LNCaP clone FGC (cell line): ENCODE measurements around the gene TMEM198.
A peak's percentile ranks its signal among the peaks of the same experiment; 100 is the strongest.

ENCODE experiments used
- DNase-seq: peaks from one replicate; pipeline ENCODE4 v3.0.0-alpha.2; 2011; ENCODE audit warnings: low read depth
- H3K4me3 ChIP-seq: 2 replicates; pipeline ENCODE4 v1.5.1; 2011; ENCODE audit warnings: mild to moderate bottlenecking, low read depth, low read length, control low read depth
- TF ChIP-seq, protein P1 (sequence below): IDR thresholded peaks from 2 replicates; pipeline ENCODE4 v1.5.1; 2012; ENCODE audit warnings: mild to moderate bottlenecking; ENCODE audit not compliant: control insufficient read depth, insufficient read depth; ENCODE audit errors: extremely low read depth

The TMEM198 gene

DNA sequence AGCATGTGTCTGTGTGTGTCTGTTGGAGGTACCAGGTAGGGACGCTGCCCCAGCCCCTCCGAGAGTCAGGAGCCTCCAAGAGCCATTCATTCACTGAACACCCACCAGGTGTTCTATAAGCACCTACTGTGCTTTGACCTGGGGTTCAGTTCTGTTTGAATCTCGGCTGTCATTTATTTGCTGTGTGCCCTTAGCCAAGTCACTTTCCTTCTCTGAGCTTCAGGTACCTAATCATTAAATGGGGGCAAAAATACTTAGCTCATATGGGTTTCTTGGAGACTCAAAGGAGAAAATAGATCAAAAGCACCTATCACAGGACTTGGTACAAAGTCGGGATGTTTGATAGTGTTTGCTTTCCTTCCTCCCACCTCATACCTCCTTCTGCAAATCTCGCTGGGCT lies 16.4 kb upstream of the TMEM198 start:
- no peak for DNase-seq
- no peak overlapping the region for H3K4me3 ChIP-seq
- TF ChIP-seq, protein P1, sequence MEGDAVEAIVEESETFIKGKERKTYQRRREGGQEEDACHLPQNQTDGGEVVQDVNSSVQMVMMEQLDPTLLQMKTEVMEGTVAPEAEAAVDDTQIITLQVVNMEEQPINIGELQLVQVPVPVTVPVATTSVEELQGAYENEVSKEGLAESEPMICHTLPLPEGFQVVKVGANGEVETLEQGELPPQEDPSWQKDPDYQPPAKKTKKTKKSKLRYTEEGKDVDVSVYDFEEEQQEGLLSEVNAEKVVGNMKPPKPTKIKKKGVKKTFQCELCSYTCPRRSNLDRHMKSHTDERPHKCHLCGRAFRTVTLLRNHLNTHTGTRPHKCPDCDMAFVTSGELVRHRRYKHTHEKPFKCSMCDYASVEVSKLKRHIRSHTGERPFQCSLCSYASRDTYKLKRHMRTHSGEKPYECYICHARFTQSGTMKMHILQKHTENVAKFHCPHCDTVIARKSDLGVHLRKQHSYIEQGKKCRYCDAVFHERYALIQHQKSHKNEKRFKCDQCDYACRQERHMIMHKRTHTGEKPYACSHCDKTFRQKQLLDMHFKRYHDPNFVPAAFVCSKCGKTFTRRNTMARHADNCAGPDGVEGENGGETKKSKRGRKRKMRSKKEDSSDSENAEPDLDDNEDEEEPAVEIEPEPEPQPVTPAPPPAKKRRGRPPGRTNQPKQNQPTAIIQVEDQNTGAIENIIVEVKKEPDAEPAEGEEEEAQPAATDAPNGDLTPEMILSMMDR = no peak

DNA sequence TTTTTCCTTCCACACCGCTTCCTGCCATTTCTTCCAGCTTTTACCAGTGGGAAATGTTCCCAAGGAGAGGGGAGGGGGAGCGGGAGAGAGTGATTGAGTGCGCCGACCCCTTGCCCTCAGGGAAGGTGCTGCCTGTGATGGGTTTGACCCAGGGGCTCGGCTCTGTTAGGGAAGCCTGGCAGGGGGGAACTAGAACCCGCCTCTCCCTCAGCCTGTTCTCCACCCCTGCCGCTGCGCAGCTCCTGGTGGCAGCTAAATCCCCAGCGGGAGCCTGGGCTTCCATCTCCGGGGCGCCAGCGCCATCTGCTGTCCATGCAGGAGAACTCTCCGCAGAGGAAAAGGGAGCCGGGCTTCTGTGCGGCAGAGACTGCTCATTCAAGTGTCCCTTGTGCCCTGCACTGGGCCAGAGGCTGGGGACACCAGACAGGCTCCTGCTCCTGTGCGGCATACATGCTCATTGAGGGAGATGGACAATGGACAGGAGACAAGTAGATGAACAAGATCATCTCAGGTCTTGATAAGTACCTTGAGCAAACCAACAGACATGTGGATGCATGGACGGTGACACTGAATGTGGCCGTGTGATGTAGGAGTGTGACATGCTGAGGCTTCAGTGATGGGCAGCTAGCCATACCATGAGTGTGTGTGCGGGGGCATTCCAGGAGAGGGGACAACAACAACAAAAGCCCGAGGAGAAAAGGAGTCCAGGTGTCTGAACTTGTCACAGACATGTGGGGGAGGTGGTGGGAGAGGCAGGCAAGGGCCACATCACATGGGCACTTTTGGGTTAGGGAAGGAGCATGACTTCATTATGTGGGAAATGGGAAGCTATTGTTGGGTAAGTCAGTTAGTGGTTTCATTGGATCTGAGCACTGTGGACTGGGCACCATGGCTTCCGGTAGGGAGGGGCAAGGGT lies 13.5 kb upstream of the TMEM198 start:
- TF ChIP-seq, protein P1 = peak; percentile 91
- H3K4me3 ChIP-seq = no peak overlapping the region
- DNase-seq = no peak

DNA sequence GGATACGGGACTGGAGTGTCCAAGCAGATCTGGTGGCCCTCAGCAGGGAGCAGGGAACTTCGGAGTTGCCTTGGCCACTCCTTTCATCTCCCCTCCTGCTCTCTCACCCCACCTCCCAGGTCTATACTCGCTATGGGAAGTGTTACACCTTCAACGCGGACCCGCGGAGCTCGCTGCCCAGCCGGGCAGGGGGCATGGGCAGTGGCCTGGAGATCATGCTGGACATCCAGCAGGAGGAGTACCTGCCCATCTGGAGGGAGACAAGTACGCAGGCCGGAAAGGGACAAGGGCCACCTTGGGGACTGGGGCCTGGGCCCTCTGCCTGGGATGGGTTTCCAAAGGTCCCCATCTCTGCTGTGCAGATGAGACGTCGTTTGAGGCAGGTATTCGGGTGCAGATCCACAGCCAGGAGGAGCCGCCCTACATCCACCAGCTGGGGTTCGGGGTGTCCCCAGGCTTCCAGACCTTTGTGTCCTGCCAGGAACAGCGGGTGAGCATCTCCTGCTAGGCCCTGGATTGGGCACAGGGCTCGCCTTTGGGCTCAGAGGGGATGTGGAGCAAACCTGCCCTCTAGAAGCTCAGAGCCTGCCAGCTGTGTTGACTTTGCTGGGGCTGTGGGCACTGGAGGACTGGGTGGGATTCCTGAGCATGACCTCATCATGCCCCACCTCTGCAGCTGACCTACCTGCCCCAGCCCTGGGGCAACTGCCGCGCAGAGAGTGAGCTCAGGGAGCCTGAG lies 12.0 kb upstream of the TMEM198 start:
- no peak overlapping the region for H3K4me3 ChIP-seq
- DNase-seq = no peak
- TF ChIP-seq, protein P1 = no peak

DNA sequence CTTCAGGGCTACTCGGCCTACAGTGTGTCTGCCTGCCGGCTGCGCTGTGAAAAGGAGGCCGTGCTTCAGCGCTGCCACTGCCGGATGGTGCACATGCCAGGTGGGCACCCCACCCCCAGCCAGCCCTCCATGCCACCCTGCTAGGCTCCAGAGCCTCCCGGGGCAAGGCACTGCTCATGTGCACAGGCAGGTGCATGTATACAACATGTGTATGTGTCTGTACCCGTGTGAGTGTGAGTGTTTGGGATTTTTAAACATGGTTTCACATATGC lies 11.5 kb upstream of the TMEM198 start:
- TF ChIP-seq, protein P1 = no peak
- H3K4me3 ChIP-seq = no peak overlapping the region

DNA sequence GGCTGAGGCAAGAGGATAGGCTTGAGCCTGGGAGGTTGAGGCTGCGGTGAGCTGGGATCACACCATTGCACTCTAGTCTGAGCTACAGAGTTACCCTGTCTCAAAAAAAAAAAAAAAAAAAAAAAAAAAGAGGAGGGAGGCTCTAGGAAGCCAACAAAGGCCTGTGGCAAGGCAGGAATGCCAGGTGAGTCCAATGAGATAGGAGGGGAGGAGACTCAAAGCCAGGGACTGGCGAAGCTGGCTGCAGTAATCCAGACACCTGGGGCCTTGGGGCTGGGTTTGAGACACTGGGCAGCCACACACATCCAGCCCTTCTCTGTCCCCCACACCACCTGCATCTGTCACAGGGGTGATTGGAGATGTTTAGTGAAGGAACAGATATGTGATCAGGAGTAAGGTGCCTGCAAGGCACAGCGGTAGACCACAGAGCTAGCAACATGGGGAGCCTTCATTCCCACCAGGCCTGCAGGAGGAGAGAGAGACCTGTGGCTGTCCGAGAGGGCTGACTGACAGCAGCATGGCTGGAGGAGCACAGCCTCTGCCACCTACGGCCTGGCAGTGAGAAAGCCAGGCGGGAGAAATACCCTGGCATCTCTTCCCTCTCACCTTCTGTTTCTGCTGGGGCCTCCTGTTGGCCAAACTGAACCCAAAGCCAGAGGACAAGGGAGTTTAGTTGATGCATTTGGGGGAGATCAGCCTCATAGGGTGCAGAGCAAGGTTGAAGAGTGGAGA lies 9.7 kb upstream of the TMEM198 start:
- no peak for DNase-seq
- TF ChIP-seq, protein P1 = no peak

More for the DNA sequence above, 11.5 kb upstream of the TMEM198 start:
- no peak for DNase-seq

DNA sequence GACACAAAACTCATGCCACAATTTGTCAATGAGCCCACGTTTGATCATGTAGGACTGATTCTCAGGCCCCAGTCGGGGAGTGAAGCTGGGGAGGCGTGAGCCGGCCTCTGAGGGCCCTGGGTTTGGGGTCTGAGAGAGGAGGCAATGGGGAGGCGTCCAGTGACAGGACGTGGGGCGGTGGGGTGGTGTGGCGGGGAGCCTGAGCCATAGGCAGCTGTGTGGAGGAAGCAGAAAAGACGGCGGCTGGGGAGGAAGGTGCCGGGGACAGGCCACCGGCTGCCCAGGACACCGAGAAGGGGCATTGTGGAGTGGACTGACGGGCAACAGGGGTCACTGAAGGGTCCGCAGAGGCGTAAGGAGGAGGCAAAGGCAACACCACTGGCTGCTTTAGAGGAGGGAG lies 7.4 kb upstream of the TMEM198 start:
- no peak for DNase-seq
- TF ChIP-seq, protein P1 = no peak

More for the DNA sequence above, 9.7 kb upstream of the TMEM198 start:
- H3K4me3 ChIP-seq = no peak overlapping the region

More for the DNA sequence above, 7.4 kb upstream of the TMEM198 start:
- H3K4me3 ChIP-seq = no peak overlapping the region
